Stimulated activated CD4-positive, alpha-beta T cell treated with anti-CD3 and anti-CD28 coated beads, Interleukin-12 subunit alpha, Interleukin-12 subunit beta, amount 100 ng/mL, for 4 hours (primary cell): ENCODE results near the gene RHBDD1.

Experiments used
- DNase-seq: peaks from one replicate; pipeline ENCODE4 v3.0.0-alpha.2; 2020

The RHBDD1 gene

DNA sequence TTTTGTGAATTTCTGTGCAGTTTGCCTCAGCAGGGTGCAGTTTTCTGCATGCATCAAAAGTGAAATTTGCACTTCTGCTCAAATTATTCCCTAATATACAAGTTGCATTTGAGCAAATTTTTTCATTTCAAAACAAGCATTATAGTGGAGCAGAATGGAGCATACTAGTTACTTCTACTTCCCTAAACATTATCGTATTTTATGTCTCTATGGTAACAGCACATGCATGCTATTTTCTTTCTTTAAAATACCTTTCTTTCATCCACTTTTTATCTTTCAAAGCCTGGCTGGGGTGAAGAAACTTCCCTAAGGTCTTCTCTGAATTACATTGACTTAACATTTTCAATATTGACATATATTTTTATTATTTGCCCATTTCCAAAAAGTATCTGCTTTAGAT, 11.2 kb downstream of the RHBDD1 start:
- no peak for DNase-seq

- DNase-seq = no peak
Observed at GRCh38 chr2:226847511-226847910, 11.7 kb downstream of the RHBDD1 start.

- DNase-seq = no peak
Observed at GRCh38 chr2:226849349-226849748, 13.5 kb downstream of the RHBDD1 start.

- no peak for DNase-seq
Observed at GRCh38 chr2:226850024-226850423, 14.2 kb downstream of the RHBDD1 start.

- no peak for DNase-seq
Observed at GRCh38 chr2:226855787-226856186, 19.9 kb downstream of the RHBDD1 start.

DNA sequence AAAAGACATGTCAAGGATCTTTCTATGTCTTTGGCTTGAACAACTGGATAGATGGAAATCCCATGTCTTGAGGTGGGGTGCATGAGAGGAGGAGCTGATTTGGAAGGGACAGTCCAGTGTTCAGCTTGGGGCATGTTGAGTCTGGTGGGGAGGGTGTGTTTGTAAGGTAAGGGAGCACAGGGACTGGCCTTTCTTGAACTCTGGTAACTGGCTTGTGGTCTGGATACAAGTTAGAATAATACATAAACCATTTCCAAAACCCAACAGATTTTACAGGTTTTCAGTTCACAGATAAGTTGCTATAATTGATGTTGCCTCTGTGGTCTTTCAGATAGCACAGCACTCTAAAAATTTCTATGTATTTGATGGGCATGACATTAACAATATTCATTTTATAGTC, 24.2 kb downstream of the RHBDD1 start:
- DNase-seq = no peak

DNA sequence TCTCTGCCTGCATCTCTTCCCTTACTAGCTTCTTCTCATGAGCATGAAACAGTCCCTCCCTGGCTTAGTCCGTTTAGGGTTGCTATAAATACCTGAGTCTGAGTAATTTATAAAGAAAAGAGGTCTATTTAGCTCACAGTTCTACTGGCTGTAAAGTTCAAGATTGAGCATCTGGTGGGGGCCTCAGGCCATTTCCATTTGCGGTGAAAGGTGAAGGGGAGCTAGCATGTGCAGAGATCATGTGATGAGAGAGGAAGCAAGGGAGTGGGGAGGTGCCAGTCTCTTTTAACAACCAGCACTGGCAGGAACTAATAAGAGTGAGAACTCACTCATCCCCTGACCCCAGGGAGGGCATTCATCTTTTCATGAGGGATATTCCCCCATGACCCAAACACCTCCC, 26.8 kb downstream of the RHBDD1 start:
- no peak for DNase-seq

- no peak for DNase-seq
Observed at GRCh38 chr2:226865273-226865672, 29.4 kb downstream of the RHBDD1 start.

DNA sequence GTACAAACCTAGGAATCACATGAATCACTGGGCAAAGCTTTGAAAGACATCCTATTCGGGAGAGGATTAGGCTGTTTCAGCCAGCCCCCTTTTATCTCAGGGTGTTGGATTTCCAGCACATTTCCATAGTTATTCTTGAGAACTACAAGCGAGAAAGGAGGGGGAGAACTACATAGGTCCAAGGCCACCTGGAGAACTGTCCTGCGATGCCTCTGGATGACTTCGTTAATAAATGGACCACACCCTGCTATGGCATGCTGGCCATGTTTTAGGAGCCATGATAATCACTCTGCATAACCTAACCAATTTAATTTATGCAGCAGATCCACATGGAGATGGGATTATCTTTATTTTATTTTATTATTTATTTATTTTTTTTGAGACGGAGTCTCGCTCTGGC, 29.9 kb downstream of the RHBDD1 start:
- no peak for DNase-seq

DNA sequence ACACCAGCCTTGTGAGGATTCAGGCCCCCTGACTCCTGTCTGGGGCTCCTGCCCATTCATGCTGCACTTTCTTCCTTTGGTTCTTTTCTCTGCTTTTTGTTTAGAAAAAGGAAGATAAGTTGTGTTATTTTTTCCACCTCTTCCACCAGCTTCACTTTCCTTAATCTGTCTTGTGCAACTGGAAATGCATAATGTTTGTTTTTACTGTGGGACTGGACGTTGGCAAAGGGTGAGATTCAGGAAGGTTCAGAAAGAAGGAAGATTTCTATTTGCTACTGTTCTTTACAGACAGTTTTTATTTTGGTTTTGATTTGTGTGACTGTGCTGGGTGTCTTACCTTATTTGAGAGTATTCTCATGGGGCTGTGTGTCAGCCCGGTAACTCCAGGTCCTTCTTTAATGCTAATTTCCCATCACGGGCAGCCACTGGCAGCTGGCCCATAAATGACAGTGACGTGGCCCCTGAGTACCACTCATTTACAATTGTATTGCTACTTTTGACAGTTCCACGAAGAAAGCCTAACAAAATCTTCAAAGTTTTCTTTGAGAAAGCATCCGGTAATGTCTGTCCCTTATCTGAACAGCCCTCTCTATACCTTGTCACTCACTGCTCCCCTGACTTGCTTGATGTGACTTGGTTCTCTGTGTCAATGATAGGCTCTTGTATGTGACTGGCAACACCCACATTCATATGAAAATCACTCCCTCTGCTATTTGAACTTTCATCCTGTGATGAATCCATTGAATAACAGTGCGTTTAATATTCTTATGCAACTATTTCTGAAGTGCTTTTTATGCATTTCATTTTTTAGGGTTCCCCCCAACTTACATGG, 32.7 kb downstream of the RHBDD1 start:
- no peak for DNase-seq

DNA sequence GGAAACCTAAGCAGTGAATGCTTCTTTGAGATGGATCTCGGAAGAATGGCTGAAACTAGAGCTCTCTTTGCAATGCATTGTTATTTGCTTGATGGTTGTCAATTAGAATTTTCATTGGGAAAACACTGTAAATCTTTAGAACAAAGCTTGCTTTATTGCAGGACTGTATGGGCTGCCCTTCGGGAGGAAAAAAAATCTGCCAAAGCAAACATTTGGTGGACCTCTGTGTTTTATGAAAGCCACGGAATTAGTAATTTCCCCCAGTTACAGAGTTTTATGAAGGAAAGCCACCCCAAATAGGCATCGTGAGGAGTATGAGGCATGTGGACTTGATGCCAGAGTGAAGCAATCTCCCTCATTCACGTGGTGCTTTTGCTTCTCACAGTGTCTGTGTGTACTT, 33.5 kb downstream of the RHBDD1 start:
- no peak for DNase-seq

DNA sequence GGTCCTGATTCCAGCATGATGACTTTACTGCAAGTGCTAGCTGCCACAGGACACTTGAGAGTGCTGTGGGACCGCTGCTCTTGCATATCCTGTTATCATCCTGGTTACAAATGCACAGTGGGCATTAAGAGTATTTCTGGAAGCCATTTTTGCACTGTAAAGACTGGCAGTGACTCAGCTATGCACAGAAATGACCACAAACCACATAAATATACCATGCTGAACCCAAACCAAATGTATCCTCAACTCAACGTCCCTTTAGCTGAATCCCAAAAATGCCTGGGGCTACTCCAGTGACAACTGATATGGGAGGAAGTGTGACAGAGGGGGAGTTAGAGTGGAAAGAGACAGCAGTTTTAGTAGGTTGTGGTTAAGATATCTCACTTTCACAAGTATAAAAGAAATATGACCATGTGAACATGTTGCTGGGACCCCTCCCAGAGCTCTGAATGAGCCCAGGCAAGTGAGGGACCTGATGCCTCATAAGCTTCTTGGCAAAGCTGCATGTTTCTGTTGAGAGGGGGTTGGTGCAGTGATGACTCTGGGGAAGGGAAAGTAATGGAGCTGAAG, 37.3 kb downstream of the RHBDD1 start:
- DNase-seq = no peak

GRCh38 chr2:226873826-226874225, 38.0 kb downstream of the RHBDD1 start:
- DNase-seq = peak; percentile 10

- DNase-seq = no peak
Observed at GRCh38 chr2:226874749-226875148, 38.9 kb downstream of the RHBDD1 start.

DNA sequence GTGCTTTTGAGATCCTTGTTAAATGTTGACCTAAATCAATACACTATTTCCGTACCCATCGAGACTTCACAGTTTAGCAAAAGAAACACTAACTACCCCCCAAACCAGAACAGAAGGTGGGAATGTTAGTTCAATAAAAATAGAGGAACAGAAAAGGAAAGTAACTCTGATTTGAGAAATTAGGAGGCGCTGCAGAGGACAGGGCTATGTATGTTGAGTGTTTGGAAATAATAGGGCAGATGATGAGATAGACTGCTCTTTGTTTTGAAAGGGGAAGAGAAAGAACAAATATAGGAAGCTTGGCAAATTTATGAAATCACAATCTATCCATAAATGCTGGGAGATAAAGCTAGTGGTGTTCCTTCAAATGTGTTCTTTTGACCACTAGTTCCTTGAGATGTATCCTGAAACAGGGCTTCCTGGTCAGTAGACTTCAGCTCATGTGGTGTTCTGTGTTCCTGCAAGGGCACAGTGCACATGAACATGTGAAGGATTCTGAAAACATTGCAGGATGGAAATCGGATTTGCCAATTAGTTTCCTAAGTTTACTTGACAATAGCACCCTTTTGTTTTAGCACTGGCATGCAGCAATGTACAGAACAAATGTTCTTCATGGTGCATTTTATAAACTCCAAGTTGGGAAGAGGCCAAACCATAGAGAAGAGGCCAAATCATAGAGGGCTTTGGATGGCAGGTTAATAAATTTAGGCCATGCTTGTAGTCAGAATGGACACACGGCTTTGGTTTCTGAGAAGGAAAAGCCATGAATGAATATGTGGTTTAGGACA, 39.8 kb downstream of the RHBDD1 start:
- DNase-seq = no peak

GRCh38 chr2:226877491-226877890, 41.6 kb downstream of the RHBDD1 start:
- no peak for DNase-seq

- DNase-seq = no peak
Observed at GRCh38 chr2:226881287-226881686, 45.4 kb downstream of the RHBDD1 start.

- no peak for DNase-seq
Observed at GRCh38 chr2:226882606-226883005, 46.8 kb downstream of the RHBDD1 start.

GRCh38 chr2:226883296-226883795, 47.5 kb downstream of the RHBDD1 start:
- DNase-seq = no peak

- DNase-seq = no peak
Observed at GRCh38 chr2:226884166-226884565, 48.3 kb downstream of the RHBDD1 start.

DNA sequence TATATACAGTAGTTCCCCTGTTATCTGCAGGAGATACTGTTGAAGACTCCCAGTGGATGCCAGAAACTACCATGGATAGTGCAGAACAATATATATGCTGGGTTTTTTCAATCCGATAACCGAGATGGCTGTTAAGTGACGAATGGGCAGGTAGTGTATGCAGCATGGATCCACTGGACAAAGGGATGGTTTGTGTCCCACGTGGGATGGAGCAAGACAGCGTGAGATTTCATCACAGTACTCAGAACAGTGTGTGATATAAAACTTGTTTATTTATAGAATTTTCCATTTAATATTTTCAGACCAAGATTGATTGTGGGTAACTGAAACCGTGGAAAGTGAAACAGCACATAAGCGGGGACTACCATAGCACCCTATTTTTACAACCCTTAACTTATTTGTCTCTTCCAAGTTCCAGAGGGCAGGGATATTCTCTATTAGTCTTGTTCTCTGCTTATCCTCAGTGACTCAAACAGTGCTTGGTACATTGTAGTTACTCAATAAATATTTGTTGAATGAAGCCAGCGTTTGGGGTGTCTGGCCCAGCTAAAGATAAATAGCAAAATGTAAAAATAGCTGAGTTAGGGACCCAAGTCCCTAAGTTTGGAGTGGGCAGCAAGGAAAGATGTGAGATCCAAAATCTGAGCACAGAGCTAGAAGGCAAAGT, 50.0 kb downstream of the RHBDD1 start:
- DNase-seq = no peak

DNA sequence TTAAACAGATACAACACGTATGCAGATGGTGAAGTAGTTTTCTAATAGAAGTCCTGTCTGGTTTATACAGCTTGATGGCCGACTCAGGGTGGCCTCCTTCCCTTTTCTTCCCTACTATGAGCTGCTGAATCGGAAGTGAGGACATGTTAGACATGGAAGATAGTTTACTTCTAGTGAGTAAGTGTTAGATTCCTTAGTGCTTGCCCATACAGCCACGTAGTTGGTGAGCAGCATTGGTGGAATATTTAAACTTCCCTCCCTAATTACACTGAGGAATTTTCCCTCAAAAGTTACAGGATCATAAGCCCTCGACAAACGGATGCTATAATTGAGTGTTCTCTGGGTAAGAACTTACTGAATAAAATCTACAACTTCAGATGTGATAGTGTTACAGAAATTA, 52.1 kb downstream of the RHBDD1 start:
- no peak for DNase-seq

- DNase-seq = no peak
Observed at GRCh38 chr2:226888378-226888965, 52.6 kb downstream of the RHBDD1 start.
